Measurements from ENCODE around the gene ARID4B. TPM values are rescaled to one million over a fixed set of nuclear protein-coding genes. Genes with fewer than 3 reads are reported as not detected.

ARID4B gene
- total and polyA plus RNA-seq, 11 donors, result 12.4 to 20.4 (median 15.3) TPM

GRCh38 chr1:235127203-235127602, 200.8 kb downstream of the ARID4B start:
- Histone ChIP-seq H3K4me3 (peak overlapping the region; percentile 76 to 100 (median 89)), H3K27me3 (no peaks in the 10 kb centered on the region), H3K36me3 (peaks cover 0 to 50% (median 23%) of the 10 kb centered on the region in 9 donors), H3K27ac (peak overlapping the region in 4 of 12 donors; percentile 91 to 95 (median 93)), H3K9me3 (no peaks in the 10 kb centered on the region), H3K4me1 (peaks cover 0 to 54% (median 19%) of the 10 kb centered on the region in 12 donors)
- no peak for ATAC-seq
- 25 to 32% (median 31%) methylated on average over 4 of the region's 4 CpGs for WGBS, 4 donors
- intact Hi-C loops (cut with DNase I), result loop anchor here in 1 of 10 donors (5.0 kb wide), 1 partner anchor 35 kb away; the partner anchor contains the start of gene RBM34
- DNase-seq, result no peak
- TF ChIP-seq POLR2A (IDR thresholded peaks at IDR 0.05) (no peak), CTCF (IDR thresholded peaks at IDR 0.05) (no peak)

GRCh38 chr1:235124665-235125064, 203.3 kb downstream of the ARID4B start:
- no peak for TF ChIP-seq POLR2A (IDR thresholded peaks at IDR 0.05)
- no peak for ATAC-seq
- DNase-seq, result no peak
- H3K4me3 ChIP-seq, result no peak overlapping the region
- intact Hi-C loops (cut with DNase I), result loop anchor here in 1 of 10 donors (5.0 kb wide), 1 partner anchor 38 kb away; the partner anchor contains the start of gene RBM34
- no peaks in the 10 kb centered on the region for H3K27me3 ChIP-seq
- WGBS, 4 donors, result 75 to 81% (median 77%) methylated on average over 1 of the region's 1 CpG
- peaks cover 0 to 58% (median 34%) of the 10 kb centered on the region in 9 donors for H3K36me3 ChIP-seq
- H3K9me3 ChIP-seq, result no peaks in the 10 kb centered on the region
- H3K4me1 ChIP-seq, result peaks cover 0 to 54% (median 21%) of the 10 kb centered on the region in 12 donors
- no peak overlapping the region for H3K27ac ChIP-seq

GRCh38 chr1:235124111-235124510, 203.9 kb downstream of the ARID4B start:
- Histone ChIP-seq H3K27me3 (no peaks in the 10 kb centered on the region), H3K9me3 (no peaks in the 10 kb centered on the region), H3K27ac (no peak overlapping the region), H3K36me3 (peaks cover 0 to 64% (median 39%) of the 10 kb centered on the region in 9 donors), H3K4me3 (no peak overlapping the region), H3K4me1 (peaks cover 0 to 50% (median 20%) of the 10 kb centered on the region in 12 donors)
- WGBS, 4 donors, result 93 to 98% (median 96%) methylated on average over 9 of the region's 9 CpGs
- no peak for DNase-seq
- TF ChIP-seq CTCF (IDR thresholded peaks at IDR 0.05) (no peak), POLR2A (IDR thresholded peaks at IDR 0.05) (no peak)
- intact Hi-C loops (cut with DNase I), result no loop called here
- no peak for ATAC-seq

- peaks cover 0 to 40% (median 17%) of the 10 kb centered on the region in 12 donors for H3K4me1 ChIP-seq
- no peaks in the 10 kb centered on the region for H3K9me3 ChIP-seq
- H3K4me3 ChIP-seq, result no peak overlapping the region
- DNase-seq (no peak), ATAC-seq (no peak)
- H3K27me3 ChIP-seq, result no peaks in the 10 kb centered on the region
- H3K36me3 ChIP-seq, result peaks cover 0 to 82% (median 57%) of the 10 kb centered on the region in 9 donors
- intact Hi-C loops (cut with DNase I), result no loop called here
- H3K27ac ChIP-seq, result no peak overlapping the region
- TF ChIP-seq POLR2A (IDR thresholded peaks at IDR 0.05) (no peak), CTCF (IDR thresholded peaks at IDR 0.05) (no peak)
- WGBS, 4 donors, result 43 to 54% (median 47%) methylated on average over 1 of the region's 1 CpG
Observed at GRCh38 chr1:235122348-235122747, 205.6 kb downstream of the ARID4B start.

Small RNAs within 50 kb of the gene (microRNA-seq; reads per million reads assigned to microRNA genes)
- gene MIR4753, result 0 to 0.32 (median 0) reads per million in 4 donors

Other genes starting within 250 kb of the ARID4B start
- gene TOMM20, start 199.3 kb downstream of the ARID4B start, total RNA-seq, result 100 to 1,000 TPM in 1 of 9 donors, 10 to 100 TPM in 8; 56.7 to 100 (median 83.3) TPM
- gene TOMM20, start 199.3 kb downstream of the ARID4B start, polyA plus RNA-seq, result 10 to 100 TPM; 43.0 to 80.9 TPM
- gene RBM34, start 166.9 kb downstream of the ARID4B start, total RNA-seq, result 10 to 100 TPM; 34.2 to 75.1 (median 48.6) TPM
- gene RBM34, start 166.9 kb downstream of the ARID4B start, polyA plus RNA-seq, result 10 to 100 TPM; 97.5 to 97.8 TPM
- gene GGPS1, start 391 bp upstream of the ARID4B start, total RNA-seq, result 10 to 100 TPM; 16.4 to 40.2 (median 30.0) TPM
- 10 to 100 TPM; 22.1 to 29.7 TPM for gene GGPS1, start 391 bp upstream of the ARID4B start, polyA plus RNA-seq
- 10 to 100 TPM; 15.2 to 23.2 (median 18.0) TPM for gene TBCE, start 39.2 kb upstream of the ARID4B start, total RNA-seq
- gene TBCE, start 39.2 kb upstream of the ARID4B start, polyA plus RNA-seq, result 10 to 100 TPM; 22.3 to 39.5 TPM
- gene B3GALNT2, start 176.3 kb upstream of the ARID4B start, total RNA-seq, result 10 to 100 TPM; 18.3 to 25.9 (median 20.9) TPM
- 10 to 100 TPM in 1 of 2 donors, 1 to 10 TPM in 1; 5.4 to 13.0 TPM for gene B3GALNT2, start 176.3 kb upstream of the ARID4B start, polyA plus RNA-seq

All from heart left ventricle (tissue), 16 donors.